GM21825 (cell line): ENCODE measurements around the gene MYT1.

ENCODE experiments used
- ATAC-seq: cut with Tn5 transposase; IDR thresholded peaks from one replicate; pipeline ENCODE4 v1.9.1; 2021; ENCODE audit warnings: mild to moderate bottlenecking, moderate library complexity; ENCODE audit not compliant: unreplicated experiment

The MYT1 gene

DNA sequence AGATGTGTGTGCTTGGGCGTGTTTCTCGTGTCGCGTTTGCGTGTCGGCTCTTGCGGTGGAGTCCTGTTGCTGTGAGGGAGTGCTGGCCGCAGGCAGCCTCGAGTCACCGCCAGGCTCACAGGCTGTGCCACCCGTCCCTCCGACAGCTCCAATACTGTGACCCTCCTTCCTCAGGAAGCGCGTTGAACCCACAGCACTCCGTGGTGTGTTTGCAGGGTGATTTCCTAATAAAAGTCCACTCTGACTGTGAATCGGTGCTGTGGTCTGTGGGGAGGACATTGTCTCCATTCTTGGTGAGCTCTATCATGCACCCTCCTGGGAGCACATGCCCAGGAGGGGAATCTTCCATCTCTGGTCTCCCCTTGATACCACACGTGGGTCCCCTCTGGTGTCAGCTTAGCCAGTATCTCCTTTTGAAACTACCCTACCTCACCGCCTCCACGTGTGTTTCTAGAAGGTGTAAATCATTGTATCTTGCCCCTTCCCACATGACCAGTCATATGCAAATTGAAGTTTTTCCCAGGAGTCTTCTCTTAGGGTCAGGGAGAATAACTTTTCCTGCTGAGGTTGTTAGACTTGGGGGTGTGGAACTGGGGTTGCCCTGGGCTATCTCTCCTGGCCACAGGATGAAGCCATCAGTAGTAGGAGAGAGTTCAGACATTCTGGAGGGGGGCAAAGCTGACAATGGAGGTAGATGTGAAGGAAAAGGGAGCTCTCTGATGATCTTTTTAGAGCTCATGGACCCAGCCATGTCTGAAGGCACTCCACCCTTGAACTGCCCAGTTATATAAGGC, 77.9 kb downstream of the MYT1 start:
- no peak for ATAC-seq

GRCh38 chr20:64242797-64243475, 78.7 kb downstream of the MYT1 start:
- ATAC-seq: no peak

- no peak for ATAC-seq
These were observed 80.1 kb downstream of the MYT1 start for GRCh38 chr20:64244281-64244805.

DNA sequence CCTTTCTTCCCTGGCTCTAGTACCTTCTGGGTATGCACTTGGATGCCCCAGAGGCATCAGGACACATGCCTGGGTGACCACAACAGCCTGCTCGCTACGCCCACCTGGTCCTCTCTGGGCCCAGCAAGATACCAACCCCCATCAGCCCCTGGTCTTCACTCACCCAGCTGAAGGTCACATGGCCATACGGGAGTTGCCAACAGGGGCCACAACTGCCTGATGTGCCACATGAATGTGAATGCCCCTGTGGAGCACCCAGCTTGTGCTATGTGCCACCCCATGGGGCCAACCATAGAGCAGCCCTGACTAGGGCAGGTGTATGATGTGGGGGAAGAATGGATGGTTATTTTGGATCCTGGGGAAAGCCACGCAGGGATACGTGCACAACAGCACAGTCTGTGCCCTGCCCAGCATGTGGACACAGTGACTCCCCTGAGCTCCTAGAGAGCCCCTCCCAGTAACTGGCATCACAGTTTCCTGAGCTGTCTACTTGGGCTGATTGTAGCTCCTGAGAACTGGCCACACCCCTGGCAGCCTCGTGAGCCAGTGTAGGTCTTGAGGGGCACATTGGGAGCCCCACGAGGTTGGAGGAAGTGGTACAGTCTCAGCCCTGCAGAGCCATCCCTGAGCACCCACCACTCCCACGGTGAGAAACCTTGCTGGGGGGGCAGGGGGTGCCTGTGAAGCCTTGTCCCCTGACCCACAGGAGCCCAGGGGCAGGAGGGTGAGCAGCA, 80.8 kb downstream of the MYT1 start:
- ATAC-seq: no peak

DNA sequence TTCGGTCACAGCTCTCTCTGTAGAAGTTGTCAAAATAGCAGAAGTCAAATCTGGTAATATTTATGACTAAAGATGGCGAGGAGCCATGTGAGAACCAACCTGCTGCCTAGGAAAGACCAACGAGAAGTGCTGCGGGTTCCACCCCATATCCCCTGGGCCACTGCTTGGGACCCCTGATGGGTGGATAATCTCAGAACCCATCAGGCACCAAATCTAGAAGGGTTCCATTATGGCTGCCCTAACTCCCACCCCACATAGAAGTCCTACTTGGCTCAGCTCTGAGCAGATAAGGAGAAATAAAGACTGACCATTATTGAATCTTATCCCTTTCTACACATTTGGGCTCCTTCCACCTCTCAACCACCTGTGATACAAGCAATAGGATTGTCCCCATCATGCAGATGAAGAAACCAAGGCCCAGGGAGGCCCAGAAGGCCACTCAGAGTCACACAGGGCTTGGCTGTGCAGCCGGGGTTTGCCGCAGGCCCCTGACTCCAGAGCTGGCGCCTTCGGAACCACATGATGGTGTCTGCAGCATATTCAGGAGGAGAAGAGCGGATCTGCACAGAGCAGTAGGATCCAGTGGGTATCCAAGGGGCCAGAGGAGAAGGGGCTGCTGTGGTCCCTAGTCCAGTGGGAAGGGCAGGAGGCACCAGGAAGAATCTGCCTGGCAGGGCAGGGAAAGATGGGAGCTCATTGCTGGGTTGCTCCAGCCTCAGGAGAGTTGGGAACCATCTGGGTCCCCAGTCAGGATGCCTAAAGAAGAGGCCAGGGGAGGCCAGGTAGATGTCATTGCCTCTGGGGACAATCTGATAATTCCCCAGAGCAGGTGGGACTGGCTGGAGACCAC, 81.7 kb downstream of the MYT1 start:
- no peak for ATAC-seq

DNA sequence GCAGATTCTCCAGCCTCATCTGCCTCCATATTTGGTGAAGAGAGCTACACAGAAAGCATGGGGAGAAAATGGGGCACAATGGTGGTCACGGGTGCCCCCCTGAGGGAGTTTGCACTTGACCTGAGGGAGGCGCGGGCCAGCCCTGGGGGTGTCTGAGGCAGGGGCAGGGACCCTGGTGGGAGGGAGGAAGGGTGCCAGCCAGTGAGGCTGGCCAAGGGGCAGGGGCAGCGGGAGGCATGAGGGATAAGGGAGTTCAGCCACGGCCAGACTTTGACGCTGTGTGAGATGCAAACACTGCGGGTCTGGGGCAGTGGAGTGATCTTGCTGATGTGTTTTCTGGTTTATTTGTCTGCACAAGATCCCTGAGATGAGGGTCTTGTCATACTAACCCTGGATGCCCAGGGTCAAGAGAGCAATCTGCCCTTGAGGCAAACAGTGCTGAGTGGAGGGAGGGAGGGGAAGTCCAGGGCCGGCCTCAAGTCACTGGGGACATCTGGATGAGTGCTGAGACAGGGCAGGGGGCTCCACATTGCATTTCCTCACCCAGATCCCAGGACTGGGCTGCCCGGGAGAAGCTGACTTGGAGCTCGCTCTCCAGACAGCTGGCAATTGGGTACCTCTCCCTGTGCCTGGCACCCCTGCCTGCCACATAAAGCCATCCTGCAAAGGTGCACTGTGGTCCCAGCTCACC, 82.5 kb downstream of the MYT1 start:
- no peak for ATAC-seq

- no peak for ATAC-seq
These were observed 83.0 kb downstream of the MYT1 start for GRCh38 chr20:64247307-64247618.

DNA sequence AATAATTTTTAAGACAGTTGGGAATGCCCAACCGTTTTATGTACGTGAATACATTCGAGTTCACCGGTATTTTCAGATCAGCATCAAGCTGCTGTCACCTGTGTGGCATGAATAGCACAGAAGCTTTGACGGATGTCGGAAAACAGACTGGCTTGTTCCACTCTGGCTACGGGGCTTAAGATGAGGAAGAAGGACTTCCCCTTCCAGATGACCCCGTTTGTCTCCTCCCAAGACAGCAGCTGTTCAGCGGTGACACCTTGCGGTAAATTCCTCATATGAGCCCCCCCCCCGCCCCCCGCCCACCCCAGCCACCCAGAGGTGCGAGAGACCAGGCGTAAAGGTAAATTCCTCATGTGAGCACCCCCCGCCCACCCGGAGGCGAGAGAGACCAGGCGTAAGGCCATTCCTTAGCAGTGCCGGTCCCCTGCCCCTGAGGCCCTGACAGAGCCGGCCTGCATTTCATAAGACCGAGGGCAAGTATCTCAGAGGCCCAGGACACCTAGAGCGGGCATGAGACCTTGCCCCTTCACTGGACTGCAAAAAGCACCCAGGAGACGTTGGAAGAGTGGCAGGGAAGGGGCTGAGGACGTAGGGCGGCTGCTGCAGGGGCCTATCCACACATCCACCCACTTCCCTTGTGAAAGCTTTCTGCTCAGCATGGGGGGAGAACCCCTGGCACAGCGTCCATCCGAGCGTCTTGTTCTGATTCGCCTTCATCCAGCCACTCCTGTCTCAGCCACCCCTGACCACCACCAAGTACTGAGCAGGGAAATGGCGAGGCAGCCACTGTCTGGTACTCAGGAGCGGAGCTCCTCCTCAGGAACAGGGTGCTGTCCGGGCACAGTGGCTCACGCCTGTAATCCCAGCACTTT, 84.0 kb downstream of the MYT1 start:
- ATAC-seq: no peak

DNA sequence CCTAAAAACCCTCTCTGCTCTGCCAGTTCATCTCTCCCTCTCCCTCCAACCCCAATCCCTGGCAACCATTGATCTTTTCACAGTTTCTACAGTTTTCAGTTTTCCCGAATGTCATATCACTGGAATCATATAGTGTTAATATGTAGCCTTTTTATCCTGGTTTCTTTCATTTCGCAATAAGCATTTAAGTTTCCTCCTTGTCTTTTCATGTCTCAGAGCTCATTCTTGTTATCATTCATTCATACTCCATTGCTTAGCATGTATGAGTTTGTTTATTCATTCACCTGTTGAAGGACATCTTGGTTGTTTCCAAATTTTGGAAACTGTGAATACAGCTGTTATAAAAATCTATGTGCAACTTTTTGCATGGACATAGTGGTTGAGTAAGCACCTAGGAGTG, 85.8 kb downstream of the MYT1 start:
- ATAC-seq: no peak

DNA sequence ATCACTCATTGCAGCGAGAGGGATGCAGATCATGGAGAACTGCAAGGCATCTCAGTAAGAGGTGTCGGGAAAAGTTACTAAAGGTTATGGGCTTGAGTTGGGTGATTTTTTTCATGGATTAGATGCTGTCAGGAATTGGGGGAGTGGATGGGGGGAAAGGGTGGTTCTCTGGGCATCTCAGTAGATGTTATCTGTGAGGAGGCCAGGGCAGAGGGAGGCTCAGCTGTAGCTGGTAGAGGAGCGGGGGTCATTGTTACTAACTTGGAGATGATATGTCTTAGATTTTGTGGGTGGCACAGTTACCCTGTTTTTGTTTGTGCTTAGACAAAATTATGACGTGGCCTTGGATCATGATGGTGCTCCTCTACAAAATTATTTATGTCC, 88.7 kb downstream of the MYT1 start:
- ATAC-seq: no peak

DNA sequence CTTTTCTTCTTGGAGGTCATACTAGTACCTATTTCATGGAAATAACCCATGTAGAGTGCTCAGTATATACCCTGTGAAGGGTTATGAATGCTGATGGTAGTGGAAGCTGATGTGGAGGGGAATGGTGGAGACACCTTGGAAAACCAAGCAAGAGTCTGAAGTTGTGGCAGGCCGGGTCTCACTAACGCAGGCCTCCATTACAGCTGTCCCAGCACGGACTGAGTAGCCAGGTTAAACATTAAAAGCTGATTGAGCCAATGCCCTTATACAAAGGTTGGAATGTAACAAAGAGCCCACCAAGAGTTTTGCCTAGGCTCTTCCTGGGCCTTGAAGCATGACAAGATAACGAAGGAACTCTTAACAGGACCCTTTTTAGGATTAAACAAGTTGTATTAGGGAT, 89.2 kb downstream of the MYT1 start:
- ATAC-seq: no peak

DNA sequence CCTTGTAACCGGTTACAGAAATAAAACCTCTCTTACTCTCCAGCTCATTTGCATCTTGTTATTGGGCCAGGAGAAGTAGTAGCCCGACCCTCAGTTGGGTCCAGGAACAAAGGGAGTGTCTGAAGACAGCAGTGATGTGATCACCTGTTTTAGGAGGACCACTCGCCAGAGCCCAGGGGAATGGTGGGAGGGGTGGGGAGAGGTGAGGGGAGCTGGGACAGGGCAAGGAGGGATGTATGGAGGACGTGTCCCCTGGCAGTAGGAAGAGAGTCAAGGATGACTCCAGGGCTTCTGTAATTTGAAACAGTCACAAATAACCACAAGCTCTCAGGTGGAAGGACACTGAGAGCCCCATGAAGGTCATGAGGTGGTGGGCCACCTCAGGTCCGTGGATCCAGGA, 89.9 kb downstream of the MYT1 start:
- ATAC-seq: no peak

DNA sequence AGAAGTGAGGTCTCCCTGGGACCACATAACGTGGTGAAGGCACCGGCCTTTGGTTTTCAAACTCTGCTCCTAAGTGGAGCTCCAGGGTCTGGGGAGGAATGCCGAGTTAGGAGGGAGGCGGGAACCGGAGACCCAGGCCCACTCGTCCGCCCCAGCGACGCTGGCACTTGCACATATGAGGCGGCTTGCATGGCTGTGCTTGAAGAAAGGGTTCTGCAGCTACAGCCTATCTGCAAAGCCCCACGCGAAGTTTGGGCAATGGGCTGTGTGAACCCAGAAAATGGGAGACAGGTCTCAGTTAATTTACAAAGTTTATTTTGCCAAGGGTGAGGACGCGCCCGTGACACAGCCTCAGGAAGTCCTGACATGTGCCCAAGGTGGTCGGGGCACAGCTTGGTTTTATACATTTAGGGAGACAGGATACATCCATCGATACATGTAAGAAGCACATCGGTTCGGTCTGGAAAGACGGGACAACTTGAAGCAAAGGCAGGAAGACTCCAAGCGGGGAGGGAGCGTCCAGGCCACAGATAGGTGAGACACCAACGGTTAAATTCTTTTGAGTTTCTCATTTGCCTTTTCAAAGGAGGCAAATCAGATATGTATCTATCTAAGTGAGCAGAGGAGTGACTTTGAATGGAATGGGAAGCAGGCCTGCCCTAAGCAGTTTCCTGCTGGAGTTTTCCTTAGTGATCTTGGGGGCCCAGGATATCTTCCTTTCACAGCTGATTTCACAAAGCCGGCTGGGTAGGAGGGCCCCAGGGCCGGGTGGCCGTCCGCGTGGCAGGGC, 90.5 kb downstream of the MYT1 start:
- no peak for ATAC-seq

DNA sequence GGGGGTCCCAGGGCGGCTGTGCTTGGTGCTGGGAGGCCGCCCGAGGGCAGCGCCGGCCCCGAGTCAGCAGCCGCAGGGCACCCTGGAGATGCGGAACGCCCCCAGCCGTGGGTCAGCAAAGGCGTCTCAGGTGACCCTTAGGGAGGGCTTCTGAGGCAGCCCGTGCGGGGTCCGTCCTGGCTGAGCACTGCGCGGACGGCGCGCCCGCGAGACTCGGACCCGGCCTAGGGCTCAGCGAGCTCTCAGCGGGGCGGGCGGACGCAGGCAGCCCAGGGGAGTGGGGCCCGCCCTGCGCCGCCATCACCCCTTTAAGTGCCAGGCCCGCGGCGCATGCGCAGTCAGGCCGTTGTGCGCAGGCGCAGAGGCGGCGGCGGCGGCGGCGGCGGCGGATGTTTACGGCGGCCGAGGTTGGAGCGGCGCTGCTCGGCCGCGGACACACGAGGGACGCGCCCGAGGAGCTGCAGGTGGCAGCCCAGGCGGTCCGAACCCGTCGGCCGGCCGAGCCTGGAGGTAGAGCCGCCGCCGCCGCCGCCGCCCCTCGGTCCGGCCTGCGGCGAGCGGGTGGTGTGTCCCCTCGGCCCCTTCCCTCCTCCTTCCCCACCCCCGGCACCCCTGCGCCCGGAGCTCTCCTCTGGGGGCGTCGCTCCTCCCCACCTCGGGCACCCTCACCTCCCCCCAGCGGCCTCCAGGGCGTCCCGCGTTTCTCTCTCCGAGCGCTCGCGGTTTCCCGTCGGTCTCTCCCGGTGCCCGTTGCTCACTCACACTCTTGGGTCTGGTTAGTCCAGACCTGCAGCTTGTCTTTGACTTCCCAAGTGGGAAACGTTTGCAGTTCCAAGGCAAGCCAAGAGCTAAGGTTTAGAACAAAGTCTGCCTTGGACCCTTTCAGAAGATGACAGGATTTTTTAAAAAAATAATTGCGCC, 91.4 kb downstream of the MYT1 start, which contains the start of gene PCMTD2:
Gene PCMTD2 (plus strand): TSS at position 388 of the 921 bp plus-strand sequence. CDS start 4,218 bp downstream, outside the sequence.
- ATAC-seq: peak; percentile 62

GRCh38 chr20:64256282-64256935, 92.2 kb downstream of the MYT1 start:
- ATAC-seq: no peak

DNA sequence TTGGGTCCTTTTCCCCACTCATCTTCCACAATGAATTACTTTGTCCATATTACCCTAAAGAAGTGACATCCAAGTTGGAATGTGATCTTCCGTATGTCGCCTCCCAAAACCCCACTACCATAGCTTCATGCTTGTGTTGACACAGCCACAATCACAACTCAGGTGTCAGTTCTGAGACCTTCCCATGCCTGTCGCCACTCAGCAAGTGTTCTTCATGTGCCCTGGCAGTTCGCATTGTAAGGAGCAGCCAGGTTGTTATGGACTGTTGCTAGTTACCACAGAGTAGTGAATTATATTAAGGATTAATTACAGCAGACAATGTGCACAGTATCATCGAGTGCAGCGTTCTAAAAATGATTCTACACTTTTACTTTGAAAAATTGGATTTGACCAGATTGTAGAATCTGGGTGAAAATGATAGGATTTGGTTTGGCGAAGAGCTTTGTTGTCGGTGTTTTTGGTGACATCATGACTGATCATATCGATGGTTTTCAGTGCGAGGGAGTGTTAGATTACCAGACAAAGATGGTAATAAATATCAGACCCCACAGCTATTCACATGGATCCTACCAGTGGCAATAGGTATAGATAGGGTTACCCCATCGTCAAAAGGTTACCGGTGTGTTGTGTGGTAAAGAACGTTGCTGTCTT, 93.0 kb downstream of the MYT1 start:
- ATAC-seq: no peak
